GM06990 (cell line): ENCODE results near the gene PTPN7.

Experiments
- DNase-seq: peaks from one replicate; pipeline ENCODE4 v3.0.0-alpha.2; 2011; ENCODE audit not compliant: insufficient read length; ENCODE audit errors: extremely low read depth
- H3K27me3 ChIP-seq: replicated peaks from 2 replicates; pipeline ENCODE4 v1.6.0; 2011; ENCODE audit warnings: low read length; ENCODE audit not compliant: control insufficient read depth, insufficient read depth
- H3K36me3 ChIP-seq: 2 replicates; pipeline ENCODE4 v1.5.1; 2011; ENCODE audit warnings: low read length; ENCODE audit not compliant: control insufficient read depth, insufficient read depth
- H3K4me3 ChIP-seq: replicated peaks from 2 replicates; pipeline ENCODE4 v1.5.1; 2011; ENCODE audit warnings: low read depth, mild to moderate bottlenecking, control low read depth, low read length
- TF ChIP-seq, protein P1 (sequence below): IDR thresholded peaks from 2 replicates; pipeline ENCODE4 v1.5.1; 2011; ENCODE audit warnings: low read length, control low read depth, mild to moderate bottlenecking, inconsistent platforms; ENCODE audit not compliant: insufficient read depth, poor library complexity, severe bottlenecking

Gene PTPN7

DNA sequence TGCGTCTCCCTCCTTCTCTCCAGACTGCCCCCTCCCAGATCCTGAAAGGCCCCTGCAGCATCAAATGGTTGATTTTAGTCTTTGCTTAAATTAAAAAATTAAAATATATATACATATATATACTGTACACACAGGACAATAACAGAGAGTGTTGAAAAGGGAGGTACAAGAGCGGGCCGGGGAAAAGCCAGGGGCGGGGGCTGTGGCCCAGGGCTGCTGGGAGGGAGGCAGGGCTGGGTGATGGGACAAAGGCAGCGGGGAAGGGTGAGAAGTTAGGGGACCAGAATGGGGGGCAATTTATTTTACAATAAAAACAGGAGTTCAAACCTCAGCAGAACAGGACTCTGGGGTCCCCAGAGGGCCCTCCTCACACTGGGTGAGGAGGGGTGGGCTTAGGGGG is 26.4 kb downstream of the PTPN7 start:
- no peak overlapping the region for H3K4me3 ChIP-seq
- H3K27me3 ChIP-seq = no peaks in the 10 kb centered on the region
- DNase-seq = no peak
- peaks cover 22% of the 10 kb centered on the region for H3K36me3 ChIP-seq
- TF ChIP-seq, protein P1, sequence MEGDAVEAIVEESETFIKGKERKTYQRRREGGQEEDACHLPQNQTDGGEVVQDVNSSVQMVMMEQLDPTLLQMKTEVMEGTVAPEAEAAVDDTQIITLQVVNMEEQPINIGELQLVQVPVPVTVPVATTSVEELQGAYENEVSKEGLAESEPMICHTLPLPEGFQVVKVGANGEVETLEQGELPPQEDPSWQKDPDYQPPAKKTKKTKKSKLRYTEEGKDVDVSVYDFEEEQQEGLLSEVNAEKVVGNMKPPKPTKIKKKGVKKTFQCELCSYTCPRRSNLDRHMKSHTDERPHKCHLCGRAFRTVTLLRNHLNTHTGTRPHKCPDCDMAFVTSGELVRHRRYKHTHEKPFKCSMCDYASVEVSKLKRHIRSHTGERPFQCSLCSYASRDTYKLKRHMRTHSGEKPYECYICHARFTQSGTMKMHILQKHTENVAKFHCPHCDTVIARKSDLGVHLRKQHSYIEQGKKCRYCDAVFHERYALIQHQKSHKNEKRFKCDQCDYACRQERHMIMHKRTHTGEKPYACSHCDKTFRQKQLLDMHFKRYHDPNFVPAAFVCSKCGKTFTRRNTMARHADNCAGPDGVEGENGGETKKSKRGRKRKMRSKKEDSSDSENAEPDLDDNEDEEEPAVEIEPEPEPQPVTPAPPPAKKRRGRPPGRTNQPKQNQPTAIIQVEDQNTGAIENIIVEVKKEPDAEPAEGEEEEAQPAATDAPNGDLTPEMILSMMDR = no peak

DNA sequence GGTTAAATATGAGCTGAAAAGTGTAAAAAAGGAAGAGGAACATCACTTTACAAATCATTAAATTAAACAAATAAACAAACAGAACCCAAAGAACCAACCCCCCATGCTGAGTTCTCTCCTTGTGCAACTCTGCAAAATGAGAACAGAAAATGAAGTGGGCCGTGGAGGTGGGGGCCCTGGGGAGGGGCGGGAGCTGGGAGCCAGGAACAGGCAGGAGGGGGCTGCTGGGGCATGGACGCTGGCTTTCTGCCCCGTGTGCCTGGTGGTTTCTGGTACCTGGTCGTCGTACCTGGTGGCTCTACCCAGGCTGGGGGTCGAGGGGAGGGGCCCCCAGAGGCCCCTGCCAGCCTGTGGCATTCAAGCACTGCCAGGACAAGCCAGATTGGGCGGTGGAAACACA is 26.9 kb downstream of the PTPN7 start:
- TF ChIP-seq, protein P1 = no peak
- no peak for DNase-seq
- H3K4me3 ChIP-seq = no peak overlapping the region
- no peaks in the 10 kb centered on the region for H3K27me3 ChIP-seq
- peaks cover 22% of the 10 kb centered on the region for H3K36me3 ChIP-seq

DNA sequence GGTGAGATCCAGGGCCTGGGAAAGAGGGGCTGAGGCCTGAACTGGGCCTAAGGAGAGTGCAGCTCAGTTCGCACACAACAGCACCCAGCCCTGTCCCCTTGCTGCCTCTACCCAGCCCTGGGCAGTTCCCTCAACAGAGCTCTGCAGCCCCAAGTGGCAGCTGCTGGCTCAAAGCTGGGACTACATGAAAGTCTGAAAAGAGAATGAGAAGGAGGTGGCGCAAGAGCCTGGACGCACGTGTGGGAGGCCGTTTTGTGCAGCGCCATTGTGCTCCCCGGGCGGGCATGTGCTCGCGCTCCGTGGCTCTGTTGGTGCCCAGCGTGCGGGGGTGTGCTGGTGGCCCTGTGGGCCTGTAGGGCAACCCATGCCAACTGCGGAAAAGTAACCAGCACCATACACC is 27.4 kb downstream of the PTPN7 start:
- H3K27me3 ChIP-seq = no peaks in the 10 kb centered on the region
- DNase-seq = no peak
- H3K36me3 ChIP-seq = peaks cover 22% of the 10 kb centered on the region
- TF ChIP-seq, protein P1 = no peak
- no peak overlapping the region for H3K4me3 ChIP-seq

DNA sequence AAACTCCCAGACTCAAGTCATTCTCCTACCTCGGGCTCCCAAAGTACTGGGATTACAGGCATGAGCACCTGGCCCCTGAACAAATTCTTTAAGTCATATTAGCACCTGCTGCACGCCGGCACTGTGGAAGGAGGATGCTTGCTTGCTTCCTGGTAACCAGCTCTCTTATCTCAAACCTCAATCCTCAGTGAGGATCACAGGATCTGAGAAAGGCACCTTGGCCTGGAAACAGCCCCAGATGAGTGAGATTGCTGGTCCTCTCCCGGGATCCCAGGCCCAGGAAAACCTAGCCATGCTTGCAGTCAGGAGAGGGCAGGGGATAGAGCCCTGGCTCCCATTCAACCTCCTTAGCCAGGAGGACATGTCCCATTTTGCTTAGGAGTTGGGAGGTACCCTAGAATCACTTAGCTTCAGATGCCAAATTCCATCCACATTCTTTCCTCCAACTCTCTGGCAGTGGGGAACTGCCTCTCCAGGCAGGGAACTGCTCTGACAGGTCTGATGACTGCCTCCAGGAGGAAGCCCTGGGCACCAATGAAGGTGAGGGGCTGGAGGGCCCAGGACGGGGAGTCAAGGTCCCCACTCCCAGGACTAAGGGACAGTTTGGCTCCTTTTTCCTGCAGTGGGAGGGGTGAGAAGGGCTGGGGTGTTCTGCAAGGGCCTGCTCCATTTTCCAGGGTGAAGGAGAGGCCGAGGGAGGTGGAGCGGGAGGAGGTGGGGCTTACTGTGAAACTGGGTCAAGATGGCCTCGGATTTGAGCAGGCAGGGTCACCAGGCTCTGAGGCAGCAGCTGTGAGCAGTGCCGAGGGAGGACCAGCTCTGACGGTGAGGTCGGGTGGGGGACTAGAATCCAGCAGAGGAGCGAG is 28.2 kb downstream of the PTPN7 start:
- H3K27me3 ChIP-seq = no peaks in the 10 kb centered on the region
- H3K36me3 ChIP-seq = peaks cover 17% of the 10 kb centered on the region
- TF ChIP-seq, protein P1 = no peak
- DNase-seq = no peak
- no peak overlapping the region for H3K4me3 ChIP-seq

DNA sequence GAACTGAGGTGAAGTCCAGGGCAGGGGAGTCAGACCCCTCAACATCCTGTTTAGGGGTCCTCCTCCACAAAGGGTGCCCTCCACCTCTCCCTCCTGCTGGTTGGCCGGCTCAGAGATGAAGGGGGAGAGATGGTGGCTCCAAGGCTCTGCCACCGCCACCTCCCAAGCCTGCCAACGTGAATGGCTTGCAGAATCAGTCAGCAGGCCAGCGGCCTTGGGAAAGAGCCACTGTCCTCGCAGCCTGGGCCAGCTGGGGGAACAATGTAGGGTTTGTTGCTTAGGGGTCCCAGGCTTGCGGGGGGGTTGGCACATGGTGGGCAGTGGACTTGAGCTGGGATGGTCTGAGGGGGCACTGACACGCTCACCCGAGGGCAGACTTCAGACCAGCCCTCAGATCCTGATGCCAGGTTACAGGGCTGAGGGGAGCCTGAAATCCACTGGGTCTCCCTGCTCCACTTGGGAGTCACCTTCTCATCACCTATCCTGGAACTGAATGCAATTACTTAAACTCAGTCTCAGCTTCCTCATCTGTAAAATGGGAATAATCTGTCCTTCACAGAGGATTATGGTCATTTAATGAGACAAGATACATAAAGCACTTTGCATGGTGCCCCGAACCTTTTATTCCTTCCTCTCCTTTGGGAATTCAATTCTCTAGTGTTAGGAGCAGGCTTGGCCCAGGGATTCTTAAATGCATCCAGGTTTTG is 29.4 kb downstream of the PTPN7 start:
- Histone ChIP-seq H3K27me3 (no peaks in the 10 kb centered on the region), H3K36me3 (peaks cover 17% of the 10 kb centered on the region), H3K4me3 (no peak overlapping the region)
- TF ChIP-seq, protein P1 = no peak
- DNase-seq = no peak
